GM19025 (cell line): ENCODE data around the gene CGNL1.

ENCODE experiments used
- ATAC-seq: cut with Tn5 transposase; IDR thresholded peaks from one replicate; pipeline ENCODE4 v1.9.1; 2021; ENCODE audit warnings: mild to moderate bottlenecking, low read depth, moderate library complexity; ENCODE audit not compliant: unreplicated experiment

CGNL1 gene

DNA sequence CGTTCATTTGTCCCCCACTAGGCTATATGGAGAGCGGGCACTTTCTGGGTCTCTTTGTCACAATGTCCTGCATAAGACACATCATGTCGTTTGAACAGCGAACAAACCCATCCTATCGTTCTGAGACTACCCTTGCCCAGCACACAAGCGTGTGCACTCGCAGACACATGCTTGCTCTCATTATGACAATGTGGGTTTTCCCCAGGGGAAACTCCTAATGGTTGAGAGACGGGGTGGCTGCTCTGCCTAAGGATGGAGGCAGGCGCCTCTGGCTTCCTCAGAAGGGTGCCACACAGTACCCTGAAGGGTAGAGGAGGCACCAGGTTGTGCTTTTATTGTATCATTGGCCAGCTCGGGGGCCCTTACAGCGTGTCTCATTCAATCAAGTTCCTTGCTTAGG is 164.4 kb downstream of the CGNL1 start:
- peak; percentile 83 for ATAC-seq

DNA sequence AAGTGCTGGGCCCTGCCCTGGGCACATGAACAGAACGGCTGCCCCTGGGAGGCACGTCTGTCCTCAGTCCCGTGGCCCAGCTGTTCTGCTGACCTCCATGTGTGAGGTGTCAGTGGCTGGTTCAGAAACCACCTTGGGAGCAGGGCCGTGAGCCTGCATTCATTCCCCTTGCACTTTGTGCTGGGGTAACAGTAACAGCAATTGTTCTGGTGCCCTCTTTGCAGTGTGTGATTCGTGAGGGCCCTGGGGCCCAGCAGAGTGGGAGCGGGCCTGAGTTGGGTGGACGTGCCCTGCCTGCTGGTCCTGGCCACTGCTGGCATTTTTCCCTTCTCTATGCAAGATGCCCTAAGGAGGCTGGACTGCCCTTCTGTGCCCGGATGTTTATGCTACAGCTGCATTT is 165.0 kb downstream of the CGNL1 start:
- ATAC-seq: peak; percentile 8

DNA sequence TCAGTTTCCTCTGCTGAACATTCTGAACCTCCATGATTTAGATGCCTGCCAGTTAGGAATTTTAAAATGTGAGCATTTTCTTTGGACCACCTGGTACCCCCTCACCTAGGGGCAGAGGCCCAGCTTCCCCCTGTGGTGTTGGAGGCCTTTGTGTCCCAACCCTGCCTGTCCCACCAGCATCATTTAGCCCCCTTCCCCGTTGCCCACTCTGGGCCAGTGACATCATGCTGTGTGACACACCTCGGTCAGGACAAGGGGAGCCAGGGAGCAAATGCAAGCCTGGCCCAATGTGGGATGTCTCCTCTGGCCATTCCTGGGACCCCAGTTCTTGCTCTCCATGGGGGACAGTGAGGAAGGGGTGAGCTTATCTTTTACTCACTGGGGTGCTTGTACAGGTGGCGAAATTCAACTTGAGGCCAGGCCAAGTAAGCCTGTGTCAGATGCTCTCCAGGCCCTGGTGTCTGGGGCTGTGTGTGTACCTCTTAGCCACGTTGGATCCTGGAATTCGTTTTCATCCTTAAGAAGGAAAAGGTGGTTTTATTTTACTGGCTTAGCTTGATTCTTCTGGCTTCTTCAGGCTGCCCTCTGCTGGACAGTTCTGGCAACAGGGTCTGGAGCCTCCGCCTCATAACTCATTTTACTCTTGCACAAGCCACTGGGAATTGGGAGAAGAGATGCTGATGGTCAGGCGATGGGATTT is 165.7 kb downstream of the CGNL1 start:
- no peak for ATAC-seq

DNA sequence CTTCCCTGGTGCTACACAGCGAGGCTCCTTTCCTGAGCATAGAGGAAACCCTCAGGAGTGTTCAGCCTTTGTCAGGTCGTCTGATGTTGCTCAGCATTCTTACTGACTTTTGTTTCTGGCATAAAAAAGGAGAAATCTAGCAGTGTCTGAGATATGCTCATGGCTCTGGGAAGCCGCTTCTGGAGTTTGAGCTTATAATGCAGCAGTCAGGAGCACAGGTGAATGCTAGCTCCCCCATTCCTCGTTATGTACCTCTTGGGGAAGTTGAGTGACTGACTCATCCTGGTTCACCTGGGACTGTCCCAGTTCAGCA is 166.2 kb downstream of the CGNL1 start:
- no peak for ATAC-seq

DNA sequence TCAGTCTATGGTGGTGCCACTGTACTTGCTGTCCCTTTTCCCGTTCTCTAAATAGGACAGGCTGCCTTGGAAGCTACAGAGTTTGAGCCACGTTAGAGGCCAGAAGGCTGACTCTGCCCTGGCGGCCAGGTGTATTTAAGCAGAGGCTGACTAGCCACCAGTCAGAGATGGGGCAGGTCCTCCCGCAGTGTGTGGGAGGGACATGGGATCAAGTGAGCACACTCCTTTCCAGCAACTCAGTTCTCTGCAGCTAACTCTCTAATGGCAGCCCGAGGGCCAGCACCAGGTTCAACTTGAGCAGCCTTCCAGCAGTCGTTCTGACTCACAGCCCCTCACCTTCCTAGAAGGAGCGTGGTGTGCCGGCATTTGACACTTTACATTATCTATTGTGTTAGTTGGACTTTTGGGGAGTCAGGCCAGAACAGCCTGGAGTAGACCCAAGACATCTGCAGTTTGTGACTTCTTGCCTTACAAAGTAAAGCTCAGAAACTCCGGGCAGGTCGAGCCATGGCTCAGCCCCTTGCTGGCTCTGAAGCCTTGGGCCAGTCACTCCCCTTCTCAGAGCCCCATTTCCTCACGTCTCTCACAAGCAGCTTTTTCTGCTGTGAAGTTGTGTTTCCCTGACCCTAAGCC is 168.7 kb downstream of the CGNL1 start:
- no peak for ATAC-seq

DNA sequence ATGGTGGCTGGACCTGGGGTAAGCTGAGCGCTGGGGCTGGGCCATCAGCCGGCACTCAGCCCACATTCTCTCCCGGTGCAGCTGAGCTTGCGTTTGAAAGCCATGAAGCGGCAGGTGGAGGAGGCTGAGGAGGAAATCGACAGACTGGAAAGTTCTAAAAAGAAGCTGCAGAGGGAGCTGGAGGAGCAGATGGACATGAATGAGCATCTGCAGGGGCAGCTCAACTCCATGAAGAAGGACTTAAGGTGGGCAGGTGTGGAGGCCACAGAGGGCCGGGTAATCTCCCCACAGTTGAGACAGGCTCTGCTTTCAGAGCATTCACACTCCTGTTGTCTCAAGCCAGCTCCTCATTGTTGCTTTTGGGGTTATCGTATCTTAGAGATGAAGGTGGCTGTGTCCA is 169.7 kb downstream of the CGNL1 start:
- no peak for ATAC-seq

DNA sequence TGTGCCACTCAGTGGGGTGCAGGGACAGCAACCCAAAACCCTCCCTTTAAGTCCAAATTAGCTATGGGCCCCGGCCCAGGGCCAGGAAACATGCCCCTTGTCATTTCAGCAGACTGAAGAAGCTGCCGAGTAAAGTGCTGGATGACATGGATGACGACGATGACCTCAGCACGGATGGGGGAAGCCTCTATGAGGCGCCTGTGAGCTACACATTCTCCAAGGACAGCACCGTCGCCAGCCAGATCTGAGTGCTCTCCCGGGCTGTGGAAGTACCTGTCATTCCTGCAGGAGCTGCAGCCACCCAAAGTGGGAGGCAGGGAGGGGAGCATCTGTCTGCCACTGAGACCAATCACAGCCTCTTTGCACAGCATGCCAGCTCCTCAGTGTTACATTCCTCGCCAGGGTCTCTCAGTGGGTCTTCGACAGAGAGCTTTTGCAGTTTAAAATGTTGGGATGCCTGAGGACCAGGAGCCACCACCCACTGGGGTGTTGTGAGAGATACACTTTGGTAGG is 171.0 kb downstream of the CGNL1 start:
- ATAC-seq: no peak

DNA sequence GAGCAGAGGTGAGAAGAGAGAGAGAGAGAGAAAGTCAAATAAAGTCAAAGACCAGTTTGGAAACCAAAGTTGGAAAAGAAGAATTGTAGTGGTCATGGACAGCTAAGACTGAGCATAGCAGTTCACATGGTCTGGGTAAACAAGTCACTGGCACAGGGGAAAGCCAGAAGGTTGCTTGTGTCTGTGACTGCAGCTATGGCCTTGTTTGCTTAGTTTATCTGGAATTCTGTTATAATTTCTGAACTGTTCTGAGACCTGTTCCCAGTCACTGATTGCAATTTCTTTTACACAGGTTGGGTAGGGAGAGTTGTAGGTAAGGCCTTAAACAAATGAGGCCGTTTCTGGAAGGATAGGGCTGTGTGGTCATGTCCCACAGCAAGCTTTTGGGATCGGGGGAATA is 172.0 kb downstream of the CGNL1 start:
- no peak for ATAC-seq

DNA sequence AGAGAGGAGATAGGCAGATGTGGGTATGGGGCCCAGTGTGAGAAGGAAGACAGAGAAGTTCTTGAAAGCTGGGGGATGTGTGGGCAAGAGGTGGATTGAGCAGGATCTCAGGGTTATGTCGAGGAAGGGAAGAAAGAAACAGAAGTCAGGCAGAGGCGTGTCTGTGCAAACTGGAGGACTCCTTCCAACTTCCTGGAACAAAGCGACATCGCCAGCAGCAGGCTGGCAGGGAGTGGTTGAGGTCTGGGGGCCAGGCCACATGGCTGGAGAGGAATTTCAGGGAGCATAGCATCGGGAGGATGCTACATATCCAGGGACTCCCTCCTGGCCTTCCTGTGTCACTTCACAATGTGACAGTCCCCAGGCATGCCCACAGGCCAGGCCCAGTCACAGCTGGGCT is 172.5 kb downstream of the CGNL1 start:
- ATAC-seq: no peak

DNA sequence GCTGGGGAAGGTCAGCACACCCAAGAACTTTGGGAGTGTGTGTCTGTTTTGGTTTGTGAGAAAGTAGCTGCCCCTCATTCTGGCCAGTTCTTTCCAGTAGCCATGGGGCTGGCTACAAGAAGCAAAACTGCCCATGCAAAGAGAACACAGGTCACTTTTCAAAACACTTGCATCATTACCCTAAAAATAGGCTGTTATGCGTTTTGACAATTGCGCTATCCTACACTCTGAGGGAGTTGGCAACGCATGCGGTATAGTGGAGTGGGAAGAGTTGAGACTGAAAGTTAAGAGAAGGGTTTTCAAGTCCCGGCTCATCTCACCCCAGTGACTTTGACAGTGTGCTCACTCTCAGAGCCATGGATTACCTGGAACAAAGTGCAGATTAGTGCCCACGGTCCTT is 173.6 kb downstream of the CGNL1 start:
- no peak for ATAC-seq

DNA sequence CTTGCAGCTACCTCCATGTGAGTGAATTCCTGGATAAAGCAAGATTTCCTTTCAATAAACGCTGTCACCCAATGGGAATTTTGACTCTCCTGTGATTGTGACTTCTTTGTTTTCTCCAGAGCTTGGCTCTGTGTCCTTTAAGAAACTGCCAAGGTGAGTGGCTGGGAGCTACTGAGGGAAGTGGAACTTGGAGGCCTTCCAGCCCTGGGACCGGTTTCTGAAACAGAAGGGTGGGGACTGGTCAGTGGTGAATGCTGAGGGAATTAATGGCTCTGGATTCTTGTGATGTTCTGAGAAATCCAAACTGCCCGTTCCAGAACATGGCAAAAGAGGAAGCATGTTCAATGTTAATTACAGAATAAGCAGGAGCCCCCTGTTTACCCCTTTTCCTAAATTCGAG is 174.3 kb downstream of the CGNL1 start:
- no peak for ATAC-seq

DNA sequence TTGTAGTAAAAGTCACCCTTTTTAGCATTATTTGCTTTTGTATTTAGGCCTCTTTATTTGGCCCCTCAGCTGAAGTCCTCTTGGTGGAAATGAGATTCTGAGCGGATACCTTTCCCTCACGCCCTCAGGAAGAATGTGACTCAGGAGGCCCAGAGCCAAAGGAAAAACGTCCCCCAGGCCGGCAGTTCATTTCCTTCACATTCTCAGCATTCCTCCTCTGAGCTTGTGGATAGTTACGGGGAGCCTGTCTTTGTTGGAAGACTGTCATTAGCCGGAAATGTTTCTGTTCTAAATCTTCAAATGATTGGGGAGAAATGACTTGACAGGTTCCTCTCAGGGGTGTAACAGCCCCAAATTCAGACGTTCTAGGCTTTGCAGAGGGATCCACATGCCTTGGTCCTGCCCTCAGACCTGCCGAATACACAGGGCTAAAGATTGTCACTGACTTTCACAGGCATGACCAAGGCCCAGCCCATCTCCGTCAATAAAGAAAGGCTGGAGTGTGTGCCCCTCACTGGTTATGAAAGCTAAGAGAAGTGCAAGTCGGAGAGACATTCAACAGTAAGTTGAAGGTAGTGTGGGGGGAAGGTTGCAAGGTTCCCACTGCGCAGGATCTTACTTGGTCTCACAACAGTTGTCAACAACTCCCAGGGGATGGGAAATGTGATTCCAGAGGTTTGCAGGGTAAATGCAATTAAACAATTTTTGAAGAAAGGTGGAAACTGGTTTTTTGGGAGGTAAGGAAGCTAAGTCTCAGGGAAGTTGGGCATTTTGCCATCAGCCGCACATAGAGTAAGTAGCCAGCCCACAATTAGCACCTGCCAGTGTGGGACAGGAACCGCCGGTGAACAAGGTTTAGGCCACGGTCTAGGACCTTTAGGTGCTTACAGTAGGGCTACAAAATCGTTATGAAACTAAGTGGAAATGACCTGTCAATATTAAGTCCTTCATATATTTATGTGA is 175.7 kb downstream of the CGNL1 start:
- ATAC-seq: no peak

DNA sequence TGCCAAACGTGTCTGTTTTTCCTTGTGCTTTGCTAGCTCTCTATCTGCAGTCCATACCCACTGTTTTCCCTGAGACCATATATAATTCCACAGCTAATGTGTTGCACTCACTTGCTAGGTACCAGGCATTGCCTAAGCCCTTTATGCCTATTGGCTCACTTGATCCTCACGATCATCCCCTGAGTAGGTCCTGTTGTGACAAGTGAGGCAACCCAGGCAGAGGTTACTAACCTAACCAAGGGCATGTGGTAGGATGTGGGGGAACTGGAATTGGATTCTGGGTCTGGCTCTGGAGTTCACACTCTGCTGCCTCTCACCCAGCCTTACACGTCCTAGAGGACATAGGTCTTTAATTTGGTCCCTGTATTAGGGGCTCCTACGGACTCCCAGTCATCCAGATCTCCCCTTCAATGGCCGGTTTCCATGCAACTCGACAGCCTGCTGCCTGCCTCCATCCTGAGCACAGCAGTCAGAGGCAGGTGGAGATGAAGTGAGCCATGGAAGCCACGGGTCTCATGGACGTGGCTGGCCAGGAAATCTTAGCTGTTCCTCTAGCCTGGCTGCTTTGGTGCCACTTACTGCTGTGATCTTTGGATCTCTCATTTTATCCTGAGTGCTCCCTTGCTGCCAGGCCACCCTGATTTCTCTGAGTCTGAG is 176.5 kb downstream of the CGNL1 start:
- ATAC-seq: no peak

DNA sequence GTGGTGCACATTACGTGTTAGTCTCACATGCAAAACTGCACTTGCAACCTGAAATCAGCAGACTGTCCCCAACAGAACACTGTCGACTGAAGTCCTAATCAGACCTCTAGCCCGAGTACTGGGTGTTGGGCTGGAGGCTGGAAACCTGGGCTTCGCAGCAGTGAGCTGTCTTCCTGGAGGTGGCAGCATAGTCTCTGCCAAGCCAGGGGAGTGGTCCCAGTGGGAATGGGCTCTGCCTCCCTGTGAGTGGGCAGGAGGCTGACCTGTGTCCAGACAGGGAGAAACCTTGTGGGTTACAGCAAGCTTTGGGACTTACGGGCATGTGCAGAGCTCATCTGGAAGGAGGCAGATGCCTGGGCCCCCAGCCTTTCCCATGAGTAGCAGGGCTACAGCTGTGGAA is 177.2 kb downstream of the CGNL1 start:
- no peak for ATAC-seq

DNA sequence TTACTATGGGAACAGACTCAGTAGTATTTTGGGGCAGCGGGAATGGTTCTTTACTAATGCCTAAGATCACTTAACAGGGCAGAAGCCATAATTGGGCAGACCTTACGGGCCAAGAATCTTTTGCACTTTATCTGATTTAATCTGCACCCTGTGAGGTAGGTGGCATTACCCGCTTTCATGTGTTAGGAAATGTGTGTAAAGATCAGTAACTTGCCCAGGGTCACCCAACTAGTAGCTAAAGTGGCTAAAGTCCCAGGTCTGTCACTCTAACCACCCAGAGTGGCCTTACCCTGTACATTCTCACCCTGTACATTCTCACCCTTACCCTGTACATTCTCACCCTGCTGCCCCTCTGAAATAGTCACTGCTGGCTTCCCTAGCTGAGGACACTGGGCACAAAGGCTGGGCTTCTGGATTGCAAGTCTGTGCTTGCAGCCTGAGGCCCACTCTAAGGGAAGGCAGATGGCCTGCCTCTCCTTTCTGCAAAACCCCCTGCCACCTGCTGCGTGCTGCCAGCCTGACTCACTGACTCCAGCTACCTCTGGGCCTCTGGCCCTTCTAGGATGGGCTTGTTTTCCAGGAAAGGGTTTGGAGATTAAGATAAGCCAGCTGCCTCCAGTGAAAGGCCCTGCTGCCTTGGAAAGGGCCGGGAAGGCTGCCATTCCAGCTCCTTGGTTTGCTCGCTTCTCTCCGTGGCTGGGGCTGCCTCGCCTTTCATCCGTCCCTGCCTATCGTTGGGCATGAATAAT is 177.9 kb downstream of the CGNL1 start:
- ATAC-seq: no peak

DNA sequence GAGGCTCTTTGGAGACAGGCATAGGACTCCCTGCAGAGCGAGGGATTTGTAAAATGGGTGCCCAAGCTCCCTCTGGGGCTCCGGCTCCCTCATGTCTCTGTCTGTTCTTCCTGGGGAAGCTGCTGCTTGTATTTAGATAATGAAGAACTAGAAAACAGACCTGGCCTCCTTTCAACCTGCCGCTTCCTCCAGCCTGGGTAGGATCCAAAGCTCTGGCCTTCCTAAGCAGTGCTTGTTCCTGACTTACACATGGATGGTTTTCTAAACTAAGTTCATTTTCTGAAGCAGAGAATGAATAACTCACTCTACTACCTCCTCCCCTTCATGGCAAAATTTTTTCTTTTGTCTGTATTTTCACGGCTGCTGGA is 178.5 kb downstream of the CGNL1 start:
- ATAC-seq: no peak

DNA sequence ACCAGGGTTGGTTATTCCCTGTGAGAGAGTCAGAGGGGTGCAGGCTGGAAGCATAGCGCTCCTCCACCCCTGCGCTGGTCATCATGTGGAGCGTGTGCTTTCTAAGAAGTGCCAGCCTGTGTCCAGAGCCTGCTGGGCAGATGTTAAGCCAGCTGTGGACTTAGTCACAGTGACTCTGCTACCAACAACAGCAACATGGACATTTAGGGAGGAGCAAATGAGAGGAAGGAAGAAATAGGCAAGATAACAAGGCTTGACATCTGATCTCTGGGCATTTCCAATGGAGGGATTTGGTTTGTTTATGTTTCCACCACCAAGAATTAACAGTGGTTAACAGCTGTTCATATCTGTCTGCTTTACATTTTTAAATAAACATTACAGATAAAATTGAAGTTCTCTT is 179.0 kb downstream of the CGNL1 start:
- no peak for ATAC-seq

DNA sequence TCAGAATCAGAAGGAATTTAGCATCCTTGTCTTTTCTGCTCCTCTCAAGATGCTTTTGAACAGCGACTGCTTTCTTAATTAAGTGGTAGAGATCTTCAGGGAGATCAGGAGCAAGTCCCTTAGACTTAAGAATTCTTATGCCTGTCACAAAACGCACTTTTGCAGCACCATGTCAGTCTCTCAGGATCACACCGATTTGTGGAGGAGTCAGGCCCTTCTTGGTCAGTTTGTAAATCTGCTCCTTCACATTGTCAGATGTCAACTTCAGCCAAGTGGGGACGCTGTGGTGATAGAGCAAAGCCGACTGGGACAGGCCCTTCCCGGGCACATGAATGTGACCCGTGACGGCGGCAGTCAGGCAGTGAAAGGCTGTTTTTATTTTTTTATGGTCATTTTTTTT is 179.7 kb downstream of the CGNL1 start:
- ATAC-seq: no peak

DNA sequence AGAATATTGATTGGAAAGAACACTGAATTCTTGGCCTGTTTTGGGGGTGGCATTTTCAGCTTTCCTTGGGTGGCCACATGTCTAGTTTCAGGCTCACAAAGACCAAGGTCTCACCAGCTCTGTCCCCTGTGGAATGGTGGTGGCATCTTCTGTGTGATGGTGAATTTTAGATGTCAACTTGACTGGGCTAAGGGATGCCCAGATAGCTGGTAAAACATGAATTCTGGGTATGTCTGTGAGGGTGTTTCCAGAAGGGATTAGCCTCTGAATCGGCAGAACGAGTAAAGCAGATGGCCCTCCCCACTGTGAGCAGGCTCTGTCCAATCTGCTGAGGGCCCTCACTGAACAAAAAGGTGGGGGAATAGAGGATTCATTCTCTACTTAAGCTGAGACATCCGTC is 181.0 kb downstream of the CGNL1 start:
- no peak for ATAC-seq

DNA sequence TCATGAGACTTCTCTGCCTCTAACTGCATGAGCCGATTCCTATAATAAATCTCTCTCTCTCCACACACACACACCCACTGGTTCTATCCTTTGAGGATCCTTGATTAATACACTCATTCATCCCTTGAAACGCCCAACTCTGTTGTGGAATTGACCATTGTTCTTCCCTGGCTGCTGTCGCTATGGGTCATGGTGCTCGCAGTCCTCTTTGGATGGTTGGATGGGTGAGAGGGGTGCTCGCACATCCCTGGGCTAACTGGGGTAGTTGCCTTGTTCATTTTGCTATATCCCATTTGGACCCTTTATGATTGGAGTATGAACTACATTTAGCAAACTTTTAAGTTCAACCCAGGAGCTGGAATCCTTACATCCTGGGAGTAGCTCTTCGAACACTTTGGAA is 181.5 kb downstream of the CGNL1 start:
- no peak for ATAC-seq
